Measurements from ENCODE around the gene ARHGAP44. TPM values are rescaled to one million over a fixed set of nuclear protein-coding genes. Genes with fewer than 3 reads are reported as not detected.

Gene ARHGAP44
- total RNA-seq, 6 donors from 2014 or later: 36.3 to 56.4 (median 41.8) TPM

DNA sequence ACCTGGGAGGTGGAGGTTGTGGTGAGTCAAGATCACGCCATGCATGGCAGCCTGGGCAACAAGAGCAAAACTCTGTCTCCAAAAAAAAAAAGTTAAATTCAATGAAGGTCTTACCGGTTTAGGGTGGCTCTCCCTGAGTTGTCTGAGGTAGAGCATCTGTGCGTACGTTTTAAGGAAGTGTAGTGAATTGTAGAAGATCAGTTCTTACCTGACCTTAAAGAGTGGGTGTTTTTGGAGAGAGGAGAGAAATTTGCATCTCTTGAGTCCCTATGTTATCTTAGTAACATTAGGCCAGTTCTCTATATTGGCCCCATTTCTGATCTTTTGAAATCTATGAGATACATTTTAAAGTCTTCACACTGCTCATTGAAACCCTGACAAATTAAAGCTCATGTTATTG, 172.4 kb downstream of the ARHGAP44 start:
- Histone ChIP-seq H3K27me3 (no peaks in the 10 kb centered on the region), H3K27ac (no peak overlapping the region), H3K4me3 (no peak overlapping the region), H3K4me1 (no peaks in the 10 kb centered on the region), H3K9me3 (no peaks in the 10 kb centered on the region), H3K36me3 (peaks cover 0 to 7% (median 4%) of the 10 kb centered on the region in 4 donors)
- DNase-seq (no peak), ATAC-seq (ENCODE audit: low FRiP score in 2 of 2) (no peak)
- WGBS, 2 donors: 89 to 94% methylated on average over 4 of the region's 4 CpGs
- TF ChIP-seq EP300 (IDR thresholded peaks at IDR 0.05) (no peak), POLR2AphosphoS5 (IDR thresholded peaks at IDR 0.05) (no peak), POLR2A (IDR thresholded peaks at IDR 0.05) (no peak)
- TF ChIP-seq, protein P1, sequence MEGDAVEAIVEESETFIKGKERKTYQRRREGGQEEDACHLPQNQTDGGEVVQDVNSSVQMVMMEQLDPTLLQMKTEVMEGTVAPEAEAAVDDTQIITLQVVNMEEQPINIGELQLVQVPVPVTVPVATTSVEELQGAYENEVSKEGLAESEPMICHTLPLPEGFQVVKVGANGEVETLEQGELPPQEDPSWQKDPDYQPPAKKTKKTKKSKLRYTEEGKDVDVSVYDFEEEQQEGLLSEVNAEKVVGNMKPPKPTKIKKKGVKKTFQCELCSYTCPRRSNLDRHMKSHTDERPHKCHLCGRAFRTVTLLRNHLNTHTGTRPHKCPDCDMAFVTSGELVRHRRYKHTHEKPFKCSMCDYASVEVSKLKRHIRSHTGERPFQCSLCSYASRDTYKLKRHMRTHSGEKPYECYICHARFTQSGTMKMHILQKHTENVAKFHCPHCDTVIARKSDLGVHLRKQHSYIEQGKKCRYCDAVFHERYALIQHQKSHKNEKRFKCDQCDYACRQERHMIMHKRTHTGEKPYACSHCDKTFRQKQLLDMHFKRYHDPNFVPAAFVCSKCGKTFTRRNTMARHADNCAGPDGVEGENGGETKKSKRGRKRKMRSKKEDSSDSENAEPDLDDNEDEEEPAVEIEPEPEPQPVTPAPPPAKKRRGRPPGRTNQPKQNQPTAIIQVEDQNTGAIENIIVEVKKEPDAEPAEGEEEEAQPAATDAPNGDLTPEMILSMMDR (IDR thresholded peaks at IDR 0.05): no peak

DNA sequence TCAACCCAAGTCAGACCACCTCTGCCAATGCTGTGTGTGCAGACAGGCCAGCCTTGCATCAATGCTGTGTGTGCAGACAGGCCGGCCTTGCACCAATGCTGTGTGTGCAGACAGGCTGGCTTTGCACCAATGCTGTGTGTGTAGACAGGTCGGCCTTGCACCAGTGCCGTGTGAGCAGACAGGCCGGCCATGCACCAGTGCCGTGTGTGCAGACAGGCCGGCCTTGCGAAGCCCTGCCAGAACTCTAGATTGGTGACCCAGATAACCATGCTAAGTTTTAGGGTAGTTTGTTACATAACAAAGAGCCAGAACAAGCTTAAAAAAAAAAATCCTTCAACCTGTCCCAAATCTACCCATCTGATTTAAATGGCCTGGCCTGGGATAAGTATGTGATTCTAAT, 174.2 kb downstream of the ARHGAP44 start:
- H3K4me3 ChIP-seq: no peak overlapping the region
- H3K4me1 ChIP-seq: no peaks in the 10 kb centered on the region
- H3K36me3 ChIP-seq: peaks cover 0 to 2% (median 0%) of the 10 kb centered on the region in 4 donors
- no peaks in the 10 kb centered on the region for H3K9me3 ChIP-seq
- WGBS, 2 donors: 94 to 95% methylated on average over 6 to 7 of the region's 7 CpGs
- DNase-seq: peak in 1 of 2 donors; percentile 36
- no peaks in the 10 kb centered on the region for H3K27me3 ChIP-seq
- no peak for TF ChIP-seq POLR2A (IDR thresholded peaks at IDR 0.05)
- no peak for TF ChIP-seq POLR2AphosphoS5 (IDR thresholded peaks at IDR 0.05)
- TF ChIP-seq EP300 (IDR thresholded peaks at IDR 0.05): no peak
- TF ChIP-seq, protein P1 (IDR thresholded peaks at IDR 0.05): no peak
- peak in 1 of 2 donors; percentile 36 for ATAC-seq (ENCODE audit: low FRiP score in 2 of 2)
- no peak overlapping the region for H3K27ac ChIP-seq

DNA sequence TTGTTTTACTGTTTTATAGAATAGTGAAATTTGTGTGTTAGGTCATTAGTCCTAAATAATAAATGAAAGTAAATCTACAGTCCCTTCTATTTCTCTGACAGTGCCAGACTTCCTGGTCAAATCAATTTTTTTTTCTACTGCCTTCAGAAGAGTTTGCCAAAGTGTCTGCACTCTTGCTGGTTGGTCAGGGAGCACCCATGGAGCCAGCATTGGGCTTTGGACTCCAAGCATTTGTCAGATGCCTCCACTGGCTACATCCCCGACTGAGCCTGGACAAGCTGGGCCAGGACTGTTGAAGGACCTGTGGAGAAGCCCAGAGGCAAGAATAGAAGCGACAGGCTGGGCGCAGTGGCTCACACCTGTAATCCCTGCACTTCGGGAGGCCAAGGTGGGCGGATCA, 174.9 kb downstream of the ARHGAP44 start:
- ATAC-seq (ENCODE audit: low FRiP score in 2 of 2) (no peak), DNase-seq (no peak)
- Histone ChIP-seq H3K36me3 (no peaks in the 10 kb centered on the region), H3K4me1 (no peaks in the 10 kb centered on the region), H3K27ac (no peak overlapping the region), H3K9me3 (no peaks in the 10 kb centered on the region), H3K27me3 (no peaks in the 10 kb centered on the region), H3K4me3 (no peak overlapping the region)
- 95 to 96% methylated on average over 5 of the region's 5 CpGs for WGBS, 2 donors
- TF ChIP-seq EP300 (IDR thresholded peaks at IDR 0.05) (no peak), POLR2A (IDR thresholded peaks at IDR 0.05) (no peak), POLR2AphosphoS5 (IDR thresholded peaks at IDR 0.05) (no peak)
- TF ChIP-seq, protein P1 (IDR thresholded peaks at IDR 0.05): no peak

DNA sequence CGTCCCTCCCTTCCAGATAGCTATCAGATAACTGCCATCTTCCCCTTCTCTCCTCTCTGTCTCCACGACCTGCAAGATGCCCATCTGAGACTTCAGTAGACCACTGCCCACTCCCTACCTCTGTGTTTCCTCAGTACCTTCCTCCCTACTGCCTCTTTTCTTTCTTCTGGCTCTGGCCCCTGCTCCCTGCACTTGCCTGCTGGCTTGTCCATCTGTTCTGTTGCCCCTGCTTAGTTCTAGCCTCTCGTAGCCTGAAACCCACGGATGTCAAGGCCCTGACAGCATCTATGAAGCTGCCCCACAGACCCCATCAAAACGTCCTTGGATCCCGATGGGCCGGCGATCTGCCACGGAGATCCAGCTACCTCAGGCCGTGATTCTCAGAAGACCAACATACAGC, 175.5 kb downstream of the ARHGAP44 start:
- TF ChIP-seq, protein P1 (IDR thresholded peaks at IDR 0.05): no peak
- no peak for TF ChIP-seq EP300 (IDR thresholded peaks at IDR 0.05)
- no peak for TF ChIP-seq POLR2A (IDR thresholded peaks at IDR 0.05)
- no peak for TF ChIP-seq POLR2AphosphoS5 (IDR thresholded peaks at IDR 0.05)
- no peak overlapping the region for H3K4me3 ChIP-seq
- no peaks in the 10 kb centered on the region for H3K36me3 ChIP-seq
- 80 to 88% methylated on average over 7 to 10 of the region's 10 CpGs for WGBS, 2 donors
- DNase-seq (no peak), ATAC-seq (ENCODE audit: low FRiP score in 2 of 2) (no peak)
- H3K27me3 ChIP-seq: no peaks in the 10 kb centered on the region
- H3K27ac ChIP-seq: no peak overlapping the region
- no peaks in the 10 kb centered on the region for H3K4me1 ChIP-seq
- H3K9me3 ChIP-seq: no peaks in the 10 kb centered on the region

DNA sequence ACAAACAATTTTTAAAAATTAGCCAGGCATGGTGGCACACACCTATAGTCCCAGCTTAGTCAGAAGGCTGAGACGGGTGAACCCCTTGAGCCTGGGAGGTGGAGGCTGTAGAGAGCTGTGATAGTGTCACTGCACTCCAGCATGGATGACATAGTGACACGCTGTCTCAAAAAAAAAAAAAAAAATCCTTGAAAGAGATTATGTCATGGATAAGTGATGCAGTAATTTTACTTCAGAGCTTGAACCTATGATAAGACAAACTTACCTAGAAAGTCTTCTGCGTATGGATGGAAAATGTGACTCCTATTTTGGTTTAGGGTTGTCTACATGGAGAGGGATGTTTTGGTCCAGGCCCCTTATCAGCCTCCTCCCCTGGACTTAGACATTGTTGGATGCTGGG, 176.7 kb downstream of the ARHGAP44 start:
- no peak overlapping the region for H3K4me3 ChIP-seq
- DNase-seq: no peak
- no peaks in the 10 kb centered on the region for H3K9me3 ChIP-seq
- no peak for ATAC-seq (ENCODE audit: low FRiP score in 2 of 2)
- no peak overlapping the region for H3K27ac ChIP-seq
- no peaks in the 10 kb centered on the region for H3K27me3 ChIP-seq
- no peaks in the 10 kb centered on the region for H3K4me1 ChIP-seq
- TF ChIP-seq POLR2AphosphoS5 (IDR thresholded peaks at IDR 0.05): no peak
- TF ChIP-seq POLR2A (IDR thresholded peaks at IDR 0.05): no peak
- no peaks in the 10 kb centered on the region for H3K36me3 ChIP-seq
- 88 to 94% methylated on average over 3 of the region's 3 CpGs for WGBS, 2 donors
